IPS-18c (cell line): ENCODE measurements around the gene ISLR2.
A peak's percentile ranks its signal among the peaks of the same experiment; 100 is the strongest.
"Not testable (repeated sequence)": the region's sequence is repeated elsewhere in the genome, so short reads cannot be mapped to it uniquely, and the experiment has no call there.

Experiments
- H3K4me3 ChIP-seq: 2 replicates; pipeline ENCODE4 v1.7.0; 2013; ENCODE audit warnings: low read depth, mild to moderate bottlenecking, low read length, moderate library complexity; ENCODE audit not compliant: insufficient read depth
- H3K9me3 ChIP-seq: one replicate; pipeline ENCODE4 v1.6.1; 2013; ENCODE audit warnings: mild to moderate bottlenecking, low read length, moderate library complexity; ENCODE audit not compliant: control insufficient read depth, insufficient read depth

The ISLR2 gene

GRCh38 chr15:74130155-74130848 is at the start of gene ISLR2:
Gene ISLR2 (plus strand): TSS chr15:74130586. CDS start chr15:74132755, 2,169 bp downstream.
- H3K4me3 ChIP-seq, result peak within 1 kb of the TSS; percentile 55
- H3K9me3 ChIP-seq, result peaks cover 7% of the 10 kb centered on the region

- not testable (repeated sequence) for H3K4me3 ChIP-seq, H3K9me3 ChIP-seq
Observed at GRCh38 chr15:74082450-74082849, 47.9 kb upstream of the ISLR2 start, which contains the start of gene GOLGA6A. Gene GOLGA6A (minus strand): TSS chr15:74082550. CDS start chr15:74082509, 41 bp downstream.

GRCh38 chr15:74094567-74094966 is 35.8 kb upstream of the ISLR2 start:
- H3K9me3 ChIP-seq, H3K4me3 ChIP-seq: not testable (repeated sequence)

- H3K4me3 ChIP-seq, H3K9me3 ChIP-seq: not testable (repeated sequence)
Observed at GRCh38 chr15:74095610-74096009, 34.8 kb upstream of the ISLR2 start.

- not testable (repeated sequence) for H3K4me3 ChIP-seq, H3K9me3 ChIP-seq
Observed at GRCh38 chr15:74096753-74097474, 33.5 kb upstream of the ISLR2 start.

- H3K4me3 ChIP-seq, result peak overlapping the region; percentile 49; the same call in 1 of the 2 replicates
Observed at GRCh38 chr15:74099963-74100733, 30.2 kb upstream of the ISLR2 start.

GRCh38 chr15:74108111-74108510 is 22.3 kb upstream of the ISLR2 start:
- no peak overlapping the region for H3K4me3 ChIP-seq
- no peaks in the 10 kb centered on the region for H3K9me3 ChIP-seq

More at GRCh38 chr15:74099963-74100733, 30.2 kb upstream of the ISLR2 start:
- H3K9me3 ChIP-seq, result not testable (repeated sequence)

- H3K9me3 ChIP-seq, H3K4me3 ChIP-seq: not testable (repeated sequence)
Observed at GRCh38 chr15:74108611-74109010, 21.8 kb upstream of the ISLR2 start.

GRCh38 chr15:74109713-74110112 is 20.7 kb upstream of the ISLR2 start:
- Histone ChIP-seq H3K9me3 (no peaks in the 10 kb centered on the region), H3K4me3 (no peak overlapping the region)

- Histone ChIP-seq H3K9me3 (no peaks in the 10 kb centered on the region), H3K4me3 (no peak overlapping the region)
Observed at GRCh38 chr15:74120426-74120825, 10.0 kb upstream of the ISLR2 start.

- Histone ChIP-seq H3K9me3 (no peaks in the 10 kb centered on the region), H3K4me3 (no peak overlapping the region)
Observed at GRCh38 chr15:74121039-74121438, 9.3 kb upstream of the ISLR2 start.

- Histone ChIP-seq H3K4me3 (no peak overlapping the region), H3K9me3 (no peaks in the 10 kb centered on the region)
Observed at GRCh38 chr15:74121858-74122257, 8.5 kb upstream of the ISLR2 start.

GRCh38 chr15:74122403-74123130 is 7.8 kb upstream of the ISLR2 start:
- H3K4me3 ChIP-seq, result no peak overlapping the region

GRCh38 chr15:74123131-74123429 is 7.3 kb upstream of the ISLR2 start:
- Histone ChIP-seq H3K4me3 (no peak overlapping the region), H3K9me3 (no peaks in the 10 kb centered on the region)

More at GRCh38 chr15:74122403-74123130, 7.8 kb upstream of the ISLR2 start:
- no peaks in the 10 kb centered on the region for H3K9me3 ChIP-seq

GRCh38 chr15:74123658-74124057 is 6.7 kb upstream of the ISLR2 start:
- H3K4me3 ChIP-seq, result no peak overlapping the region
- H3K9me3 ChIP-seq, result no peaks in the 10 kb centered on the region

- no peak overlapping the region for H3K4me3 ChIP-seq
- no peaks in the 10 kb centered on the region for H3K9me3 ChIP-seq
Observed at GRCh38 chr15:74124196-74124595, 6.2 kb upstream of the ISLR2 start.

GRCh38 chr15:74124759-74125158 is 5.6 kb upstream of the ISLR2 start:
- no peaks in the 10 kb centered on the region for H3K9me3 ChIP-seq
- H3K4me3 ChIP-seq, result no peak overlapping the region
